Measurements from ENCODE around the gene MPND.

DNA sequence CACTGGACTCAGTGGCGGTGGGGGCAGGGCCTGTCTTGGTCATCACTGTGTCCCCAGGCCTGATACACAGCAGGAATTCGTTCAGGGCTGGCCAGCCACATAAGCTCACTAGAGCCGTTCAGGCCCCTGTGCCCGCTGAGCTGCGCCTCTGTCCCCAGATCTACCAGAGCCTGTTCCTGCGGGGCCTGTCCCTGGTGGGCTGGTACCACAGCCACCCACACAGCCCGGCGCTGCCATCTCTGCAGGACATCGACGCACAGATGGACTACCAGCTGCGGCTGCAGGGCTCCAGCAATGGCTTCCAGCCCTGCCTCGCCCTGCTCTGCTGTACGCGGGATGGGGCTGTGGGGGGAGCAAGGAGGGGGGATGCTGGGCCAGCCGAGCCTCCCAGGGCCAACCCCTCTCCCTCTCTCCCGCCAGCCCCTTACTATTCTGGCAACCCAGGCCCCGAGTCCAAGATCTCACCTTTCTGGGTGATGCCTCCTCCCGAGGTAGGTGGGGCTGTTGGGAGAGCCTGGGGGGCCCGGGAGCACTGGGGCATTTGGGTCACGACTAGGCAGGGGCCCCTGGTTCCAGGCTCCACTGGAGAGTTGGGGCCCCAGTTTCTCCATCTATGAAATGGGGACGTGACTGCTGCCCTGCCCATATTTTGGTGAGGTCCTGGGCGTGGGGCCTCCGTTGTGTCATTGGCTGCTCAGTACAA is 13.9 kb downstream of the MPND start:
- TF ChIP-seq, protein P1, sequence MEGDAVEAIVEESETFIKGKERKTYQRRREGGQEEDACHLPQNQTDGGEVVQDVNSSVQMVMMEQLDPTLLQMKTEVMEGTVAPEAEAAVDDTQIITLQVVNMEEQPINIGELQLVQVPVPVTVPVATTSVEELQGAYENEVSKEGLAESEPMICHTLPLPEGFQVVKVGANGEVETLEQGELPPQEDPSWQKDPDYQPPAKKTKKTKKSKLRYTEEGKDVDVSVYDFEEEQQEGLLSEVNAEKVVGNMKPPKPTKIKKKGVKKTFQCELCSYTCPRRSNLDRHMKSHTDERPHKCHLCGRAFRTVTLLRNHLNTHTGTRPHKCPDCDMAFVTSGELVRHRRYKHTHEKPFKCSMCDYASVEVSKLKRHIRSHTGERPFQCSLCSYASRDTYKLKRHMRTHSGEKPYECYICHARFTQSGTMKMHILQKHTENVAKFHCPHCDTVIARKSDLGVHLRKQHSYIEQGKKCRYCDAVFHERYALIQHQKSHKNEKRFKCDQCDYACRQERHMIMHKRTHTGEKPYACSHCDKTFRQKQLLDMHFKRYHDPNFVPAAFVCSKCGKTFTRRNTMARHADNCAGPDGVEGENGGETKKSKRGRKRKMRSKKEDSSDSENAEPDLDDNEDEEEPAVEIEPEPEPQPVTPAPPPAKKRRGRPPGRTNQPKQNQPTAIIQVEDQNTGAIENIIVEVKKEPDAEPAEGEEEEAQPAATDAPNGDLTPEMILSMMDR (IDR thresholded peaks at IDR 0.05), result no peak
- TF ChIP-seq POLR2AphosphoS5 (IDR thresholded peaks at IDR 0.05) (no peak), POLR2A (IDR thresholded peaks at IDR 0.05) (no peak)
